Glutamatergic neuron (in vitro differentiated cells): Measurements from ENCODE around the gene PXDN. TPM values are rescaled to one million over a fixed set of nuclear protein-coding genes. Genes with fewer than 3 reads are reported as not detected.
"Not testable (repeated sequence)": the region's sequence is repeated elsewhere in the genome, so short reads cannot be mapped to it uniquely, and the experiment has no call there.

Source experiments
- DNase-seq: peaks from one replicate; pipeline ENCODE4 v3.0.0; 2022
- H3K27ac Mint-ChIP-seq: one replicate; pipeline ENCODE4 v1.8.0; 2020; ENCODE audit warnings: mild to moderate bottlenecking, mixed read lengths, inconsistent platforms; ENCODE audit not compliant: unreplicated experiment
- H3K27me3 Mint-ChIP-seq: one replicate; pipeline ENCODE4 v1.8.0; 2020; ENCODE audit warnings: mild to moderate bottlenecking, moderate library complexity, mixed read lengths, inconsistent platforms; ENCODE audit not compliant: unreplicated experiment
- H3K36me3 Mint-ChIP-seq: one replicate; pipeline ENCODE4 v1.8.0; 2020; ENCODE audit warnings: mild to moderate bottlenecking, mixed read lengths, inconsistent platforms; ENCODE audit not compliant: unreplicated experiment
- H3K4me1 Mint-ChIP-seq: one replicate; pipeline ENCODE4 v1.8.0; 2020; ENCODE audit warnings: mild to moderate bottlenecking, low read depth, mixed read lengths, inconsistent platforms; ENCODE audit not compliant: unreplicated experiment
- H3K4me3 Mint-ChIP-seq: one replicate; pipeline ENCODE4 v1.8.0; 2020; ENCODE audit warnings: mild to moderate bottlenecking, mixed read lengths, inconsistent platforms; ENCODE audit not compliant: unreplicated experiment
- H3K9me3 Mint-ChIP-seq: one replicate; pipeline ENCODE4 v1.8.0; 2020; ENCODE audit warnings: mild to moderate bottlenecking, moderate library complexity, mixed read lengths, inconsistent platforms; ENCODE audit not compliant: unreplicated experiment
- CTCF ChIP-seq: fragments of 200-600 bp; sonication (generic); IDR thresholded peaks from one replicate; pipeline ENCODE4 v1.5.0; 2021; ENCODE audit not compliant: partially characterized antibody, unreplicated experiment
- total RNA-seq: library from RNA; stranded (reverse); fragmentation: NEBNext Ultra II Directional; extraction: Animal tissue kit (Norgen Biotek cat#: 25700); gene quantifications from one replicate; pipeline ENCODE4 v1.2.1, GENCODE V29; 2021; ENCODE audit not compliant: unreplicated experiment

PXDN gene
- total RNA-seq, 1 donor from 2014 or later, result 226 TPM

GRCh38 chr2:1721706-1722646 is 22.3 kb downstream of the PXDN start:
- Mint-ChIP-seq H3K36me3 (peaks cover 7% of the 10 kb centered on the region), H3K4me1 (peaks cover 32% of the 10 kb centered on the region), H3K4me3 (no peak overlapping the region), H3K9me3 (peaks cover 14% of the 10 kb centered on the region), H3K27ac (no peak overlapping the region), H3K27me3 (peaks cover 7% of the 10 kb centered on the region)
- TF ChIP-seq CTCF, result no peak
- no peak for DNase-seq

- Mint-ChIP-seq H3K27me3 (peaks cover 7% of the 10 kb centered on the region), H3K27ac (peak overlapping the region; percentile 14)
Observed at GRCh38 chr2:1718339-1719220, 25.7 kb downstream of the PXDN start.

GRCh38 chr2:1717113-1717512 is 27.2 kb downstream of the PXDN start:
- H3K9me3 Mint-ChIP-seq, result peaks cover 18% of the 10 kb centered on the region
- TF ChIP-seq CTCF, result no peak
- no peak for DNase-seq
- peak overlapping the region; percentile 15 for H3K27ac Mint-ChIP-seq
- peaks cover 7% of the 10 kb centered on the region for H3K27me3 Mint-ChIP-seq
- peaks cover 7% of the 10 kb centered on the region for H3K36me3 Mint-ChIP-seq
- no peak overlapping the region for H3K4me3 Mint-ChIP-seq
- H3K4me1 Mint-ChIP-seq, result peaks cover 63% of the 10 kb centered on the region

More at GRCh38 chr2:1718339-1719220, 25.7 kb downstream of the PXDN start:
- peaks cover 7% of the 10 kb centered on the region for H3K36me3 Mint-ChIP-seq
- peaks cover 56% of the 10 kb centered on the region for H3K4me1 Mint-ChIP-seq
- peaks cover 18% of the 10 kb centered on the region for H3K9me3 Mint-ChIP-seq
- H3K4me3 Mint-ChIP-seq, result peak overlapping the region; percentile 18
- TF ChIP-seq CTCF, result no peak
- DNase-seq, result no peak

- TF ChIP-seq CTCF, result no peak
- Mint-ChIP-seq H3K27ac (no peak overlapping the region), H3K9me3 (peaks cover 21% of the 10 kb centered on the region), H3K4me1 (peaks cover 66% of the 10 kb centered on the region), H3K4me3 (no peak overlapping the region), H3K27me3 (peaks cover 9% of the 10 kb centered on the region), H3K36me3 (peaks cover 7% of the 10 kb centered on the region)
- no peak for DNase-seq
Observed at GRCh38 chr2:1716441-1716840, 27.9 kb downstream of the PXDN start.

- DNase-seq, H3K27ac Mint-ChIP-seq, H3K4me3 Mint-ChIP-seq, H3K27me3 Mint-ChIP-seq, H3K36me3 Mint-ChIP-seq: not testable (repeated sequence)
- Mint-ChIP-seq H3K9me3 (peaks cover 21% of the 10 kb centered on the region), H3K4me1 (peaks cover 64% of the 10 kb centered on the region)
Observed at GRCh38 chr2:1716014-1716305, 28.4 kb downstream of the PXDN start.
